Measurements from ENCODE around the gene HLX.

The HLX gene

GRCh38 chr1:220929304-220929703 is 50.1 kb downstream of the HLX start:
- no peaks in the 10 kb centered on the region for H3K36me3 ChIP-seq
- H3K4me1 ChIP-seq = peaks cover 0 to 21% (median 0%) of the 10 kb centered on the region in 10 experiments; a peak in 9 of 20 replicates

More at GRCh38 chr1:220929304-220929703, 50.1 kb downstream of the HLX start:
- Histone ChIP-seq H3K27me3 (no peaks in the 10 kb centered on the region), H4K20me1 (no peaks in the 10 kb centered on the region), H3K27ac (no peak overlapping the region), H3K9ac (no peak overlapping the region), H3K4me2 (peak overlapping the region in 5 of 11 experiments; percentile 15 to 67 (median 17); a peak in 4 of 22 replicates), H3K9me3 (replicated peaks in 1 of 11) (no peaks in the 10 kb centered on the region), H3K4me3 (no peak overlapping the region)
- TF ChIP-seq Cebpa-rat (IDR thresholded peaks at IDR 0.05) = no peak

Measured in BLaER1 treated with 17β-estradiol and CSF1 and Interleukin-3, amounts not matched to agents 10 nM and 100 nM (cell line).